HUES64 (cell line): ENCODE data around the gene CMKLR1. TPM values are rescaled to one million over a fixed set of nuclear protein-coding genes. Genes with fewer than 3 reads are reported as not detected.

Experiments
- H3K27ac ChIP-seq: 2 replicates; pipeline ENCODE4 v1.7.0; 2013; ENCODE audit warnings: low read depth, low read length, inconsistent platforms
- H3K27me3 ChIP-seq: 2 replicates; pipeline ENCODE4 v1.6.1; 2013; ENCODE audit warnings: mild to moderate bottlenecking, low read length; ENCODE audit not compliant: insufficient read depth
- H3K36me3 ChIP-seq: 2 replicates; pipeline ENCODE4 v1.6.1; 2013; ENCODE audit warnings: mild to moderate bottlenecking, low read length; ENCODE audit not compliant: insufficient read depth
- H3K4me1 ChIP-seq: 2 replicates; pipeline ENCODE4 v1.6.1; 2013; ENCODE audit warnings: mild to moderate bottlenecking, low read length, moderate library complexity; ENCODE audit not compliant: insufficient read depth
- H3K4me3 ChIP-seq: 2 replicates; pipeline ENCODE4 v1.5.1; 2013; ENCODE audit warnings: mild to moderate bottlenecking, low read length, moderate library complexity
- H3K9ac ChIP-seq: 2 replicates; pipeline ENCODE4 v1.6.1; 2013; ENCODE audit warnings: mild to moderate bottlenecking, low read depth, low read length
- H3K9me3 ChIP-seq: 2 replicates; pipeline ENCODE4 v1.6.1; 2013; ENCODE audit warnings: low read depth, low read length; ENCODE audit not compliant: insufficient read depth
- WGBS: fragments of 150-250, 120-280 bp; methylation state at CpG from one replicate; pipeline ENCODE4 v1.1.7; 2013; ENCODE audit warnings: missing lambda C conversion rate; 5-methylcytosine and 5-hydroxymethylcytosine counted together
- polyA plus RNA-seq, 2 experiments: library from polyadenylated mRNA; stranded (reverse); fragments of 50-300 nt; gene quantifications; one replicate each; pipeline ENCODE4 v1.2.3, GENCODE V29; 2013

The CMKLR1 gene, protein sequence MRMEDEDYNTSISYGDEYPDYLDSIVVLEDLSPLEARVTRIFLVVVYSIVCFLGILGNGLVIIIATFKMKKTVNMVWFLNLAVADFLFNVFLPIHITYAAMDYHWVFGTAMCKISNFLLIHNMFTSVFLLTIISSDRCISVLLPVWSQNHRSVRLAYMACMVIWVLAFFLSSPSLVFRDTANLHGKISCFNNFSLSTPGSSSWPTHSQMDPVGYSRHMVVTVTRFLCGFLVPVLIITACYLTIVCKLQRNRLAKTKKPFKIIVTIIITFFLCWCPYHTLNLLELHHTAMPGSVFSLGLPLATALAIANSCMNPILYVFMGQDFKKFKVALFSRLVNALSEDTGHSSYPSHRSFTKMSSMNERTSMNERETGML
- 1.8 TPM for polyA plus RNA-seq (2013, experiment 1 of 2)
- 2.5 TPM for polyA plus RNA-seq (2013, experiment 2 of 2)

GRCh38 chr12:108338915-108339657 lies at the start of gene CMKLR1:
Gene CMKLR1 (minus strand): TSS chr12:108339311. CDS start chr12:108293591, 45,720 bp downstream.
- no peak within 1 kb of the TSS for H3K27ac ChIP-seq
- H3K9me3 ChIP-seq, result no peaks in the 10 kb centered on the region
- H3K27me3 ChIP-seq, result no peaks in the 10 kb centered on the region
- H3K4me1 ChIP-seq, result peaks cover 11% of the 10 kb centered on the region
- H3K9ac ChIP-seq, result no peak within 1 kb of the TSS; the same call in 1 of the 2 replicates
- no peaks in the 10 kb centered on the region for H3K36me3 ChIP-seq
- H3K4me3 ChIP-seq, result peak within 1 kb of the TSS; percentile 34
- 20% methylated on average over 24 of the region's 24 CpGs for WGBS

GRCh38 chr12:108387771-108388170 lies 48.7 kb upstream of the CMKLR1 start:
- Histone ChIP-seq H3K4me3 (no peak overlapping the region), H3K4me1 (peaks cover 10% of the 10 kb centered on the region; the same call in 1 of the 2 replicates), H3K27me3 (no peaks in the 10 kb centered on the region), H3K9ac (no peak overlapping the region), H3K36me3 (no peaks in the 10 kb centered on the region), H3K9me3 (peaks cover 11% of the 10 kb centered on the region), H3K27ac (no peak overlapping the region)
- 97% methylated on average over 1 of the region's 1 CpG for WGBS

GRCh38 chr12:108386709-108387360 lies 47.7 kb upstream of the CMKLR1 start:
- no peaks in the 10 kb centered on the region for H3K36me3 ChIP-seq
- H3K9me3 ChIP-seq, result peaks cover 11% of the 10 kb centered on the region
- H3K9ac ChIP-seq, result no peak overlapping the region
- 84% methylated on average over 7 of the region's 8 CpGs for WGBS
- no peak overlapping the region for H3K27ac ChIP-seq
- H3K27me3 ChIP-seq, result no peaks in the 10 kb centered on the region
- H3K4me3 ChIP-seq, result no peak overlapping the region
- H3K4me1 ChIP-seq, result peaks cover 10% of the 10 kb centered on the region; the same call in 1 of the 2 replicates

GRCh38 chr12:108382437-108382801 lies 43.3 kb upstream of the CMKLR1 start:
- H3K27ac ChIP-seq, result no peak overlapping the region
- 90% methylated on average over 1 of the region's 1 CpG for WGBS
- no peak overlapping the region for H3K4me3 ChIP-seq
- H3K4me1 ChIP-seq, result no peaks in the 10 kb centered on the region
- H3K9me3 ChIP-seq, result peaks cover 20% of the 10 kb centered on the region
- H3K36me3 ChIP-seq, result no peaks in the 10 kb centered on the region
- H3K27me3 ChIP-seq, result no peaks in the 10 kb centered on the region
- H3K9ac ChIP-seq, result no peak overlapping the region

DNA sequence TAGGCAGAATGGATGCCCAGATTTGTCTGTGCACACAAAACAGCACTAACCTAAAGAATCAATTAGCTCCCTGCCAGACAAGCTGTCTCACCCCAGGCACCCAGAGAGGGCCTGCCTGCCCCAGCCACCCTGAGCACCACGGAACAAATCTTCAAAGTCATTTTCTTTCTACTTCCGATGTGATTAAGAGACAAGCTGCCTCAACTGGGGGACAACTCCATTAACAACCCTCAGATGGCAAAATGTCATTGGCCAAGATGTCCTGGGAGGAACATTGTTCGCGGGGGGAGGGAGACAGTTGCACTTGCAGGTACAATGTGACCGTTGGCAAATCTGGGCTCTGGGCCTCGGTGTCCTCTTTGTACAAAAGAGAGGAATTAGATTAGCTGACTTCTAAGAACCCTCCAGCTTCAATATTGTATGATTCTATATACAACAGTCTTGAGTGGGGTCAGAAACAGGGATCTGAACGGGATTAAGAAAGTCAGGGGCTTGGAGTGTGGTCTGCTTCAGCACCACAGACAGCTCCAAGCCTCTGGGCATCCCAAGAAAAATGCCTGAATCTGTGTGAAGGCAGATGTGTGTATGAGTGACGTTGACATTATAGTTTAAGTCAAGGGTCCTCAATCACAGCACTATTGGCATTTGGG lies 42.8 kb upstream of the CMKLR1 start:
- Histone ChIP-seq H3K4me3 (no peak overlapping the region), H3K4me1 (no peaks in the 10 kb centered on the region), H3K9ac (no peak overlapping the region), H3K36me3 (no peaks in the 10 kb centered on the region), H3K9me3 (peaks cover 26% of the 10 kb centered on the region), H3K27ac (no peak overlapping the region), H3K27me3 (no peaks in the 10 kb centered on the region)
- WGBS, result 60% methylated on average over 8 of the region's 8 CpGs

GRCh38 chr12:108380382-108380781 lies 41.3 kb upstream of the CMKLR1 start:
- Histone ChIP-seq H3K4me3 (no peak overlapping the region), H3K4me1 (no peaks in the 10 kb centered on the region), H3K9ac (no peak overlapping the region), H3K36me3 (no peaks in the 10 kb centered on the region), H3K9me3 (peaks cover 37% of the 10 kb centered on the region), H3K27me3 (no peaks in the 10 kb centered on the region), H3K27ac (no peak overlapping the region)

DNA sequence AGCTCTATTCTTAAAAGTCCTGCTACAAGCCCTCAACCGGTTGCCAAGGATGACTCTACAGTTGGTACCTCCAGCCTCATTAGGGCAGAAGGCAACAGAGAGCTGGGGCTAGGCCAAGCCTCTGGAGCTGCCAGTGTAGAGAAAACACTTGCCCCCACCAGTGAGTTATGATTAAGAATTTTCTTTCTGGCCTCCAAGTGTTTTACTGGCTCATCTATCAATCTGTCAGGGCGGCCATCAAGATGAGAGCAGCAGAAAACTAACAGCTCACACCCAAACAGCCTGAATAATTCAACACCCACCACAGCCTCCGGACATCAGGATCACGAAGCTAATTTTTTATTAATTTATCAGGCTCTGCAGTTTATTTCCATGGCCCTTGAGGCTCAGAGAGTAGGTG lies 40.7 kb upstream of the CMKLR1 start:
- no peaks in the 10 kb centered on the region for H3K27me3 ChIP-seq
- WGBS, result 90% methylated on average over 4 of the region's 4 CpGs
- no peaks in the 10 kb centered on the region for H3K4me1 ChIP-seq
- no peak overlapping the region for H3K9ac ChIP-seq
- no peak overlapping the region for H3K4me3 ChIP-seq
- H3K36me3 ChIP-seq, result no peaks in the 10 kb centered on the region
- peaks cover 31% of the 10 kb centered on the region for H3K9me3 ChIP-seq
- no peak overlapping the region for H3K27ac ChIP-seq

GRCh38 chr12:108378926-108379325 lies 39.8 kb upstream of the CMKLR1 start:
- WGBS, result 97% methylated on average over 3 of the region's 3 CpGs
- no peaks in the 10 kb centered on the region for H3K27me3 ChIP-seq

GRCh38 chr12:108377260-108377659 lies 38.1 kb upstream of the CMKLR1 start:
- Histone ChIP-seq H3K9ac (no peak overlapping the region), H3K27ac (no peak overlapping the region), H3K36me3 (no peaks in the 10 kb centered on the region), H3K4me3 (no peak overlapping the region), H3K4me1 (no peaks in the 10 kb centered on the region), H3K27me3 (no peaks in the 10 kb centered on the region), H3K9me3 (peaks cover 47% of the 10 kb centered on the region)
- whole genome bisulfite sequencing, result 33% methylated on average over 1 of the region's 1 CpG

More at GRCh38 chr12:108378926-108379325, 39.8 kb upstream of the CMKLR1 start:
- Histone ChIP-seq H3K9me3 (peaks cover 33% of the 10 kb centered on the region), H3K36me3 (no peaks in the 10 kb centered on the region), H3K27ac (no peak overlapping the region), H3K4me3 (no peak overlapping the region), H3K9ac (no peak overlapping the region), H3K4me1 (no peaks in the 10 kb centered on the region)

- peaks cover 47% of the 10 kb centered on the region for H3K9me3 ChIP-seq
- no peak overlapping the region for H3K4me3 ChIP-seq
- no peaks in the 10 kb centered on the region for H3K4me1 ChIP-seq
- 85% methylated on average over 4 of the region's 4 CpGs for WGBS
- H3K27me3 ChIP-seq, result no peaks in the 10 kb centered on the region
- no peak overlapping the region for H3K27ac ChIP-seq
- H3K9ac ChIP-seq, result no peak overlapping the region
- no peaks in the 10 kb centered on the region for H3K36me3 ChIP-seq
Observed at GRCh38 chr12:108375986-108376663, 37.0 kb upstream of the CMKLR1 start.
